HEK293T (cell line): ENCODE measurements around the gene CPVL.

Source experiments
- BHLHE40 ChIP-seq: fragments of 450-650 bp; IDR thresholded peaks from 2 replicates; pipeline ENCODE4 v1.6.1; 2016; ENCODE audit warnings: mild to moderate bottlenecking, moderate library complexity, borderline replicate concordance
- CTBP1 ChIP-seq: fragments of 450-650 bp; IDR thresholded peaks from 2 replicates; pipeline ENCODE4 v1.6.1; 2016; ENCODE audit warnings: borderline replicate concordance
- ELF4 ChIP-seq: fragments of 450-650 bp; IDR thresholded peaks from 2 replicates; pipeline ENCODE4 v1.6.1; 2017; ENCODE audit warnings: antibody characterized with exemption
- FOXA1 ChIP-seq: fragments of 450-650 bp; IDR thresholded peaks from 2 replicates; pipeline ENCODE4 v1.6.1; 2016; ENCODE audit warnings: mild to moderate bottlenecking
- L3MBTL2 ChIP-seq: fragments of 450-650 bp; conservative IDR thresholded peaks from 2 replicates; pipeline ENCODE4 v1.6.1; 2016; ENCODE audit warnings: mild to moderate bottlenecking
- SP1 ChIP-seq: fragments of 450-650 bp; IDR thresholded peaks from 2 replicates; pipeline ENCODE4 v1.6.1; 2017
- TARDBP ChIP-seq: fragments of 450-650 bp; IDR thresholded peaks from 2 replicates; pipeline ENCODE4 v1.6.1; 2016

DNA sequence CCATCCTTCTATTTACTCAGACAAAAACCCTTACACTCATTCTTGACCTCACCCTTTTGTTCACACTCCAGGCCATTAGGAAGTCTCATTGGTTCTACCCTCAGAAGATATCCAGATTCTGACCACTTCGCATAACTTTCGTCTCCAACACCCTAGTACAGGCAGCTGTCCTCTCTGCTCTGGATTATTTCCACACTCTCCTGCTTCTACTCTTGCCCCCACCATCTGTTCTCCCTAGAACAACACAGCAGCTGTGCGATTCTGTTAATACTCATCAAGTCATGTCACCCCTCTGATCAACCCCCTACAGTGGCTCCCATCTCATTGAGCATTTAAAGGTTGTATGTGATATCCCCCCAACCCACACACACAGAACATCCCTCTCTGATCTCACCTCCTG lies 172.7 kb downstream of the CPVL start:
- TF ChIP-seq ELF4 = no peak
- TF ChIP-seq FOXA1 = no peak
- no peak for TF ChIP-seq BHLHE40
- TF ChIP-seq TARDBP = no peak
- no peak for TF ChIP-seq CTBP1
- TF ChIP-seq SP1 = no peak
- no peak for TF ChIP-seq L3MBTL2
